ENCODE measurements around the gene ZC2HC1C.

The ZC2HC1C gene

GRCh38 chr14:75050852-75051555 lies 18.4 kb upstream of the ZC2HC1C start, which contains the start of gene MLH3:
Gene MLH3 (minus strand): TSS chr14:75051467. CDS start chr14:75049655, 1,812 bp downstream.
- H3K4me3 ChIP-seq (replicated peaks; ENCODE audit: low read depth, low read length) = peak within 1 kb of the TSS; percentile 47
- TF ChIP-seq, protein P1, sequence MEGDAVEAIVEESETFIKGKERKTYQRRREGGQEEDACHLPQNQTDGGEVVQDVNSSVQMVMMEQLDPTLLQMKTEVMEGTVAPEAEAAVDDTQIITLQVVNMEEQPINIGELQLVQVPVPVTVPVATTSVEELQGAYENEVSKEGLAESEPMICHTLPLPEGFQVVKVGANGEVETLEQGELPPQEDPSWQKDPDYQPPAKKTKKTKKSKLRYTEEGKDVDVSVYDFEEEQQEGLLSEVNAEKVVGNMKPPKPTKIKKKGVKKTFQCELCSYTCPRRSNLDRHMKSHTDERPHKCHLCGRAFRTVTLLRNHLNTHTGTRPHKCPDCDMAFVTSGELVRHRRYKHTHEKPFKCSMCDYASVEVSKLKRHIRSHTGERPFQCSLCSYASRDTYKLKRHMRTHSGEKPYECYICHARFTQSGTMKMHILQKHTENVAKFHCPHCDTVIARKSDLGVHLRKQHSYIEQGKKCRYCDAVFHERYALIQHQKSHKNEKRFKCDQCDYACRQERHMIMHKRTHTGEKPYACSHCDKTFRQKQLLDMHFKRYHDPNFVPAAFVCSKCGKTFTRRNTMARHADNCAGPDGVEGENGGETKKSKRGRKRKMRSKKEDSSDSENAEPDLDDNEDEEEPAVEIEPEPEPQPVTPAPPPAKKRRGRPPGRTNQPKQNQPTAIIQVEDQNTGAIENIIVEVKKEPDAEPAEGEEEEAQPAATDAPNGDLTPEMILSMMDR (IDR thresholded peaks at IDR 0.05; ENCODE audit: low read depth, low read length, missing control alignments) = no peak
- no peak for DNase-seq (ENCODE audit: extremely low read depth, low read depth)

DNA sequence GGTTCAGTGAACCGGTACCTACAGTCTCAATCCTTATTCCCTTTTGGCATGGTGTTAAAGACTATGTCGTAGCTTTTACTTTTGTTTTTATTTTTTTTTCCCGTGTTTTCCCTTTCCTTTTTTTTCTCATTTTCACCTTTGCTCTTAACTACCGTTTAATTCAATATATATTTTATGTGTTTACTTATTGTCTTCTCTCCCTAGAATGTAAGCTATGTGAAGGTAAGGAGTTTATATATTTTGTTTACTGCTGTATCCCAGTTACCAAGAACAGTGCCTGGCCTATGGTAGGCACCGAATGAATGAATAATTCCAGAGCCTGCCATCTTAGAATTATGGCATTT lies 17.9 kb upstream of the ZC2HC1C start:
- TF ChIP-seq, protein P1 (IDR thresholded peaks at IDR 0.05; ENCODE audit: low read depth, low read length, missing control alignments) = no peak
- no peak for DNase-seq (ENCODE audit: extremely low read depth, low read depth)
- peak overlapping the region; percentile 47 for H3K4me3 ChIP-seq (replicated peaks; ENCODE audit: low read depth, low read length)

DNA sequence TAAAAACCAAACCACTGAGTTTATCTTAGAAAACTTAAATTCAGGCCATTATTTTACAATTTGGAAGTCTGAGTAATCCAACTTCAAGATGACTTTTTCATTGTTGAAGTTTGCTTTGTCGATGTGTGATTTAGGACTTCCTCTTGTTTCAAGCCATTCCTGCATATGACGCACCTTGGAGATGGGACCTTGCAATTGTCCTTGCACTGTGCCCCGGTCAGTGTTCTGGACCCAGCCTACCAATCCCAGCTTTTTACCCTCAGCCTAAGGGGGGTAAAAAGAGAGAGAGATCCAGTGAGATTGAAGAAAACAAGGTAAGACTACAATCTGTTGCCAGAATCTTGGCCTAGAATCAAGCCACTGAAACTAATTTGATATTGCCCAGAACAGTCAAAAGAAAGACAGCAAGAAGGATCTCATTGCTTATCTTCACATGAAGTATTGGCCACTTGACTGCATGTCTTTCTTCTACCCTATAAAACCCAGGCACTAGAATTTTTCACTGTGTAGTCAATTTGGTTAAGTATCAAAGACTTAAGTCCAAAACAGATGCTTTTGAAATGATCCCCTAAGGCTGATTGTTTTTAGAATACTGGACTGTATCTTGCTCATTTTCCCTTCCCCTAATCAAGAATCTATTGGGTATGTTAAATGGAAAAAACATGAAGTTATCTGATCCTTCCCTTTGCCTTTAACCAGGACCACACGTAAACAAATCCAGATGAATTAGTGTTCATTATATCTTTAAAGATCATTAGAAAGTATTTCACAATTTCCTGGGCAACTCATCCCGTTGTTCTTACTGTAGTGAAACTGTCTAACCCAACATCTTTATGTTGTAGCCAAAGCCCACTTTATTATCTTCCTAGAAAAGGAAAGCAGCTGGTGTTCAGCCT lies 15.8 kb upstream of the ZC2HC1C start:
- TF ChIP-seq, protein P1 (IDR thresholded peaks at IDR 0.05; ENCODE audit: low read depth, low read length, missing control alignments) = no peak
- no peak for DNase-seq (ENCODE audit: extremely low read depth, low read depth)
- no peak overlapping the region for H3K4me3 ChIP-seq (replicated peaks; ENCODE audit: low read depth, low read length)

DNA sequence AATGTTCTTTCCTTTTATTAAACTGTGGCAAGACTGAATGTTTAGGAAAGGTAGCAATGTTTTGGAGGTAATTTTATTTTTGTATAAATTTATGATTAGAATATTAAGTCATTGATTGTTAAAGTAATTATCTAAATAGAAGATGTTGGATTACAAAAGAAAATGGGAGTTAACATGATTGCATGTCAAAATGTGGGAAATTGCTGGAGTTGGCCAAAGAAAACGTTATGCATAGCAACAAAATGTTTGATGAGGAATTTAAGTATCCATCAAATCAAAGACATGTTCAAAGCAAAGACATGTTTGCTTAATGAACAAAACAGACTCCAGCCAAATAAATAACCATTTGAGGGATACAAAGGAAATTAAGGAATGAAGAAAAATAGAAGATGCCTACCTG lies 15.0 kb upstream of the ZC2HC1C start:
- TF ChIP-seq, protein P1 (IDR thresholded peaks at IDR 0.05; ENCODE audit: low read depth, low read length, missing control alignments) = no peak

DNA sequence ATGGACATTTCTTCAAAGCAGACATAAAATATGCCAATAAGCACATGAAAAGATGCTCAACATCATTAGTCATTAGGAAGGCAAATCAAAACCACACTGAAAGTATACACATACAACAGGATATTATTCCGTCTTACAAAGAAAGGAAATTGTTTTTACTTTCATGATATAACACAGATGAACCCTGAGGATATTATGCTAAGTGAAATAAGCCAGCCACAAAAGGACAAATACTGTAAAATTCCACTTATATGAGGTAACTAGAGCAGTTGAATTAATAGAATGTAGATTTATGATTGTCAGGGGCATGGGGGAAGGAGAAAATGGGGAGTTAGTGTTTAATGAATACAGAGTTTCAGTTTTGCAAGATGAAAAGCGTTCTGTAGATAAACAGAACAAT lies 9.8 kb upstream of the ZC2HC1C start:
- TF ChIP-seq, protein P1 (IDR thresholded peaks at IDR 0.05; ENCODE audit: low read depth, low read length, missing control alignments) = no peak
- no peak overlapping the region for H3K4me3 ChIP-seq (replicated peaks; ENCODE audit: low read depth, low read length)
- no peak for DNase-seq (ENCODE audit: extremely low read depth, low read depth)

More for the DNA sequence above, 15.0 kb upstream of the ZC2HC1C start:
- DNase-seq (ENCODE audit: extremely low read depth, low read depth) = no peak
- H3K4me3 ChIP-seq (replicated peaks; ENCODE audit: low read depth, low read length) = no peak overlapping the region

- no peak overlapping the region for H3K4me3 ChIP-seq (replicated peaks; ENCODE audit: low read depth, low read length)
- DNase-seq (ENCODE audit: extremely low read depth, low read depth) = no peak
- TF ChIP-seq, protein P1 (IDR thresholded peaks at IDR 0.05; ENCODE audit: low read depth, low read length, missing control alignments) = no peak
These were observed 9.0 kb upstream of the ZC2HC1C start for GRCh38 chr14:75060420-75060819.

Measured in HFF-Myc (cell line).